ENCODE data around the gene PMM1.
A peak's percentile ranks its signal among the peaks of the same experiment; 100 is the strongest.
"Not testable (repeated sequence)": the region's sequence is repeated elsewhere in the genome, so short reads cannot be mapped to it uniquely, and the experiment has no call there.

Gene PMM1

DNA sequence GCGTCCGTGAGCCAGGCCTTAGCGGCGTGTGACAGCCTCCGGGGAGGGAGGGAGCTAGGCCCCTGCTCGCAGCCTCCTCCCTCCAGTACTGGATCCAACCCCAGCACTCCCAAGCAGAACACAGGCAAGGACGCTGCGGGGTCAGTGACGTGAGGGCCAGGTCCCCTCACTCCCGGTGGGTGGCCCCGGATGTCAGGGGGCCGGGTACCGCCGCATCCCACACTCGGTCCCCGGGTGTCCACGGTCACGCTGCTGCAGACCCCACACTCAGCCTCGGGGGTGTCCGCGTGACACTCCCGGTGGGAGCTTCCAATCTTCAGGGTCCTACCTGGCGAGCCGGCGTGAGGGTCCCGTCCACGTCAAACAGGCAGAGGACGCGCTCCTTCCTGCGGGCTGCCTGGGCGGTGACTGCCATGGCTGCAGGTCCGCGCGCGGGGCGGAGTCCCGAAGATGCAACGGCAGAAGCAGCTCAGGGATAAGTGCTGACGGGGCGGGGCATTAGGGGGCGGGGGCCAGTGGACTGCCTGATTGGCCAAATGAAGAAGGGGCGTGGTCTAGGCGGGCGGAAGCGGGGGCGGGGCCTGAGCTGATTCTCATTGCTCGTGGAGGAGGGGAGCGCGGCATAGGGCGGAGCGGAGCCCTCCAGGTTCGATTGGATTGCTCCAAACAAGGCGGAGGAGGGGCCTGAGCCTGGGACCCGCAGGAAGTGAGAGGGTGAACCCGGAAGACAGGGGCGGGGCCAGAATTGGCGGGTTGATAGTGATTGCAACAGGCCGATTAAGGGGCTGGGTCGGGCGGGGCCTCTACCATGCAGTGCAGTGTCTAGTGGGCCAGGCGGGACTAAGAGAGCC lies at the start of gene PMM1:
Gene PMM1 (minus strand): TSS at position 450 of the 851 bp plus-strand sequence. CDS start 35 bp downstream, at position 415.
- DNase-seq (ENCODE audit: low read depth in 2 of 2) = peak; percentile 100

DNA sequence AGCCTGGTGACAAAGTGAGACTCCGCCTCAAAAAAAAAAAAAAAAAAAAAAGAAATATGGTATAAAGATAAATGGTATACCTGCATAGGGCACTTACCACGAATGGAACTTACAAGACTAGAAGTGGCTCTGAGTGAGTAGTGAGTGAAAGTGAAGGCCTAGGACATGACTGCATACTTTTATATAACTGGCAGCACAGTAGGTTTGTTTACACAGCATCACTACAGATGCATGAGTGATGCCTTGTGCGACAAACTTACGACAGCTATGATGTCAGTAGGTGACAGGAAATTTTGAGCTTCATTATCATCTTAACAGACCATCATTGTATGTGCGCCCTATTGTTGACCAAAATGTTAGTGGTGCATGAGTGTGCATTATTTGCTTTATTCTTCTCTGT lies 49.1 kb upstream of the PMM1 start:
- no peak for DNase-seq (ENCODE audit: low read depth in 2 of 2)

GRCh38 chr22:41638124-41638523 lies 48.5 kb upstream of the PMM1 start:
- DNase-seq (ENCODE audit: low read depth in 2 of 2) = no peak

DNA sequence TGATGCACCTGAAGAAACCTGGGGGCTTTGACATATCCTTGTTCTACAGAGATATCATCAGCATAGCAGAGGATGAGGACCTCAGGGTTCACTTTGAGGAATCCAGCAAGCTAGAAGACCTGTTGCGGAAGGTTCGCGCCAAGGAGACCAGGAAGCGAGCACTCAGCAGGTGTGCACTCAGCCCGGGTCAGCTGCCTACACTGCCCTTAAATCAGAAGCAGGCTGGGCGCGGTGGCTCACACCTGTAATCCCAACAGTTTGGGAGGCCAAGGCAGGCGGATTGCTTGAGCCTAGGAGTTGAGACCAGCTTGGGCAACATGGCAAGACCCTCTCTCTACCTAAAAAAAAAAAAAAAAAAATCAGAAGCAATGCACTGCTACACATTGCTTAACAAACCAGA lies 48.0 kb upstream of the PMM1 start:
- DNase-seq (ENCODE audit: low read depth in 2 of 2) = not testable (repeated sequence)

DNA sequence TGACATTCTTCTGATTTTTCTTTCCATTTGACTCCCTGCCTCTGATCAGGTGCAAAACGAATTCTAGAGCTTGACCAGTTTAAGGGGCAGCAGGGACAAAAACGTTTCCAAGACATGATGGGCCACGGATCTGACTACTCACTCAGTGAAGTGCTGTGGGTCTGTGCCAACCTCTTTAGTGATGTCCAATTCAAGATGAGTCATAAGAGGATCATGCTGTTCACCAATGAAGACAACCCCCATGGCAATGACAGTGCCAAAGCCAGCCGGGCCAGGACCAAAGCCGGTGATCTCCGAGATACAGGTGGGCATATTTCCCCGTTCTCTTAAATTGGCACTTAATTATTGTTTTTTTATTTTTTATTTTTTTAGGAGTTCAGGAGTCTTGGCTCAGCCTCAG lies 46.8 kb upstream of the PMM1 start:
- DNase-seq (ENCODE audit: low read depth in 2 of 2) = no peak

DNA sequence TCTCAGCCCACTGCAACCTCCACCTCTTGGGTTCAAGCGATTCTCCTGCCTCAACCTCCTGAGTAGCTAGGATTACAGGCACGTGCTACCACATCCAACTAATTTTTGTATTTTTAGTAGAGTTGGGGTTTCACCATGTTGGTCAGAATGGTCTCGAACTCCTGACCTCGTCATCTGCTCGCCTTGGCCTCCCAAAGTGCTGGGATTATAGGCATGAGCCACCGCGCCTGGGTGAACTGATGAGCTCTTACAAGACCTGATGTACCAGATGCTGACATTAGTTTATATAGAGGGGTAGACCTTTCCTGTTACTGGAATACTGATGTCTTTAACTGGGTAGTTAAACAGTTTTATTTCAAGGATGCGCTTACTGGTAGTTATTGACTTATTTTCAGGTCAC lies 45.0 kb upstream of the PMM1 start:
- not testable (repeated sequence) for DNase-seq (ENCODE audit: low read depth in 2 of 2)

DNA sequence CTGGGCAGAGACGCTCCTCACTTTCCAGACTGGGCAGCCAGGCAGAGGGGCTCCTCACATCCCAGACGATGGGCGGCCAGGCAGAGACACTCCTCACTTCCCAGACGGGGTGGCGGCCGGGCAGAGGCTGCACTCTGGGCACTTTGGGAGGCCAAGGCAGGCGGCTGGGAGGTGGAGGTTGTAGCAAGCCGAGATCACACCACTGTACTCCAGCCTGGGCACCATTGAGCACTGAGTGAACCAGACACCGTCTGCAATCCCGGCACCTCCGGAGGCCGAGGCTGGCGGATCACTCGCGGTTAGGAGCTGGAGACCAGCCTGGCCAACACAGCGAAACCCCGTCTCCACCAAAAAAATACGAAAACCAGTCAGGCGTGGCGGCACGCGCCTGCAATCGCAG lies 42.0 kb upstream of the PMM1 start:
- DNase-seq (ENCODE audit: low read depth in 2 of 2) = not testable (repeated sequence)

DNA sequence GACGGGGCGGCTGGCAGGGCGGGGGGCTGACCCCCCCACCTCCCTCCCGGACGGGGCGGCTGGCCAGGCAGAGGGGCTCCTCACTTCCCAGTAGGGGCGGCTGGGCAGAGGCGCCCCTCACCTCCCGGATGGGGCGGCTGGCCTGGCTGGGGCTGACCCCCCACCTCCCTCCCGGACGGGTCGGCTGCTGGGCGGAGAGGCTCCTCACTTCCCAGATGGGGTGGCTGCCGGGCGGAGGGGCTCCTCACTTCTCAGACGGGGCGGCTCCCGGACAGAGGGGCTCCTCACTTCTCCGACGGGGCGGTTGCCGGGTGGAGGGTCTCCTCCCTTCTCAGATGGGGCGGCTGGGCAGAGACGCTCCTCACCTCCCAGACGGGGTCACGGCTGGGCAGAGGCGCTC lies 41.5 kb upstream of the PMM1 start:
- not testable (repeated sequence) for DNase-seq (ENCODE audit: low read depth in 2 of 2)

DNA sequence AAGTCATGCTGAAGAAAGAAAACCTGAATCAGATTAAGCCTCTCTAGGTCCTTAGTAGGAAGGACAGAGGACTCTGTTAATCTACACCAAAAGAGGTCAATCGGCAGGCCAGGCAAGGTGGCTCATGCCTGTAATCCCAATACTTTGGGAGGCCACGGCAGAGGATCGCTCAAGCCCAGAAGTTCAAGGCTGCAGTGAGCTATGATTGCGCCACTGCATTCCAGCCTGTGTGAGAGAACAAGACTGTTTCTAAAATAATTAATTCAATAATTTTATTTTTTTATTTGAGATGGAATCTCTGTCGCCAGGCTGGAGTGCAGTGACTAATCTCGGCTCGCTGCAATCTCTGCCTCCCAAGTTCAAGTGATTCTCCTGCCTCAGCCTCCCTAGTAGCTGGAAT lies 35.9 kb upstream of the PMM1 start:
- no peak for DNase-seq (ENCODE audit: low read depth in 2 of 2)

- DNase-seq (ENCODE audit: low read depth in 2 of 2) = no peak
Observed at GRCh38 chr22:41621911-41622179, 32.2 kb upstream of the PMM1 start.

GRCh38 chr22:41621099-41621910 lies 31.7 kb upstream of the PMM1 start, which contains the start of gene XRCC6:
Gene XRCC6 (plus strand): TSS chr22:41621295. CDS start chr22:41622005, 710 bp downstream.
- peak; percentile 99 to 100 for DNase-seq (ENCODE audit: low read depth in 2 of 2)

DNA sequence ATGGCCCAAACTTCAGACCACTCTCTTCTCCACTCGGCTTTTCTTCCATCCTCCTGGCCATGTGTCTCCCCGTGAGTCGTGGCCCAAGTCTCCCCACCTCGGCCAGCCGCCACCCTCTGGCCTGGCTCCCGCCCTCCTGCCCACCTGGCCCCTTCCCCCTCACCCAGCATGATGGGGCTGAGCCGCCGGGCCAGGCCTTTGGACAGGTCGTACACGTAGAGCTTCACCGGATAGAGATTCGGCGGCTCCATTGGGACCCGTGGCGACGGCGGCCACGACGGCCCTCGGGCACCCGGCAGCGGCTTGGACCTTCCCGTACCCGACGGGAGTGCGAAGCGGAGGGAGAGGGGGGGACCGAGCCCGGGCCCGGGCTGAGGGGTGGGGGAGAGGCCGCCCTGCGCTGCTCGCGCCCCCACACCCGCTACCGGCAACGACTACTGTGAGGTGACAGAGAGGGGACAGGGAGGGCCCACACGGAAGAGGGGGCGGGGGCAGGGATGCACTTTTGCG lies 31.0 kb upstream of the PMM1 start, which contains the start of gene DESI1:
Gene DESI1 (minus strand): TSS at position 455 of the 510 bp plus-strand sequence. CDS start 204 bp downstream, at position 251.
- no peak for DNase-seq (ENCODE audit: low read depth in 2 of 2)

GRCh38 chr22:41619979-41620588 lies 30.4 kb upstream of the PMM1 start:
- peak; percentile 17 to 38 for DNase-seq (ENCODE audit: low read depth in 2 of 2)

DNA sequence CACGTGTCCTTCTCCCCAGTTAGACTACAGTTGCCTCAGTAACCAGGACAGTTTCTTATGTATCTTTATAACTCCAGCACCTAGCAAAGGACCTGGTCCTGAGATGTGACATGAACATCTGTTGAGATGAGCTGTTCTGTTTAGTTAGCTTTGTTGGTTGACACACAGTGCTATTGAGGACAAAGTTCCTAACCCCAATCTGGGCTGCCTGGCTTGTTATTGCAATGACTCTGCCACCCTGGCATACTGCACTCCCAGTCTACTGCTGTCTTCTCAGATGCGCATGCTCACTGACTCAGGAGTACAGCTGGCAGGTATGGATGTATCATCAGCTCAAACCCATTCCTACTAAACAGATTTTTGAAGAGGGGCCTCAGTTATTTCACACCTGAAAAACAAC lies 23.8 kb upstream of the PMM1 start:
- no peak for DNase-seq (ENCODE audit: low read depth in 2 of 2)

GRCh38 chr22:41612603-41613306 lies 23.1 kb upstream of the PMM1 start:
- DNase-seq (ENCODE audit: low read depth in 2 of 2) = no peak

- DNase-seq (ENCODE audit: low read depth in 2 of 2) = no peak
Observed at GRCh38 chr22:41608386-41608785, 18.7 kb upstream of the PMM1 start.

GRCh38 chr22:41603873-41604332 lies 14.3 kb upstream of the PMM1 start:
- DNase-seq (ENCODE audit: low read depth in 2 of 2) = peak; percentile 40 to 41

GRCh38 chr22:41600976-41601375 lies 11.3 kb upstream of the PMM1 start:
- DNase-seq (ENCODE audit: low read depth in 2 of 2) = no peak

GRCh38 chr22:41598891-41599635 lies 9.4 kb upstream of the PMM1 start:
- no peak for DNase-seq (ENCODE audit: low read depth in 2 of 2)

GRCh38 chr22:41598081-41598480 lies 8.4 kb upstream of the PMM1 start:
- DNase-seq (ENCODE audit: low read depth in 2 of 2) = no peak

GRCh38 chr22:41597635-41597953 lies 8.0 kb upstream of the PMM1 start:
- no peak for DNase-seq (ENCODE audit: low read depth in 2 of 2)
